Trophoblast cell (in vitro differentiated cells and primary cell): ENCODE results near the gene CST1. TPM values are rescaled to one million over a fixed set of nuclear protein-coding genes. Genes with fewer than 3 reads are reported as not detected.
"Not testable (repeated sequence)": the region's sequence is repeated elsewhere in the genome, so short reads cannot be mapped to it uniquely, and the experiment has no call there.

Experiments used
- DNase-seq, 2 donors: peaks; one replicate each; pipeline ENCODE4 v3.0.0-alpha.2; 2016
- H2AFZ ChIP-seq: 2 replicates; pipeline ENCODE4 v1.6.1; 2013; ENCODE audit warnings: low read length, moderate library complexity, mild to moderate bottlenecking; ENCODE audit not compliant: insufficient read depth, poor library complexity
- H2AK5ac ChIP-seq: 2 replicates; pipeline ENCODE4 v1.6.1; 2013; ENCODE audit warnings: mild to moderate bottlenecking, low read length
- H2BK120ac ChIP-seq: 2 replicates; pipeline ENCODE4 v1.6.1; 2013; ENCODE audit warnings: low read length, mild to moderate bottlenecking, moderate library complexity; ENCODE audit not compliant: insufficient read depth, poor library complexity
- H2BK12ac ChIP-seq: 2 replicates; pipeline ENCODE4 v1.6.1; 2013; ENCODE audit warnings: mild to moderate bottlenecking, low read length, moderate library complexity
- H2BK5ac ChIP-seq: 2 replicates; pipeline ENCODE4 v1.6.1; 2013; ENCODE audit warnings: low read length, low read depth, moderate library complexity, mild to moderate bottlenecking; ENCODE audit not compliant: poor library complexity
- H3K14ac ChIP-seq: 2 replicates; pipeline ENCODE4 v1.6.1; 2013; ENCODE audit warnings: mild to moderate bottlenecking, low read length
- H3K18ac ChIP-seq: 2 replicates; pipeline ENCODE4 v1.6.1; 2013; ENCODE audit warnings: mild to moderate bottlenecking, low read length
- H3K23ac ChIP-seq: 2 replicates; pipeline ENCODE4 v1.6.1; 2013; ENCODE audit warnings: low read length
- H3K27ac ChIP-seq: 2 replicates; pipeline ENCODE4 v1.5.1; 2013; ENCODE audit warnings: low read depth, mild to moderate bottlenecking, inconsistent platforms, low read length, moderate library complexity
- H3K27me3 ChIP-seq: 2 replicates; pipeline ENCODE4 v1.6.1; 2013; ENCODE audit warnings: inconsistent platforms, mild to moderate bottlenecking, low read length, moderate library complexity; ENCODE audit not compliant: insufficient read depth
- H3K36me3 ChIP-seq, 2 experiments: 1 replicate in 1 of 2; 2 replicates in 1 of 2; pipeline ENCODE4 v1.6.1; 2013; ENCODE audit warnings: low read length in 2 of 2, mild to moderate bottlenecking in 2 of 2, moderate library complexity in 1 of 2; ENCODE audit not compliant: insufficient read depth in 2 of 2, control insufficient read depth in 1 of 2
- H3K4ac ChIP-seq: 2 replicates; pipeline ENCODE4 v1.6.1; 2013; ENCODE audit warnings: low read depth, mild to moderate bottlenecking, low read length, moderate library complexity
- H3K4me1 ChIP-seq, 2 experiments: 1 replicate in 1 of 2; 2 replicates in 1 of 2; pipeline ENCODE4 v1.6.1; 2013; ENCODE audit warnings: low read length in 2 of 2, mild to moderate bottlenecking in 2 of 2, moderate library complexity in 1 of 2; ENCODE audit not compliant: insufficient read depth in 2 of 2, control insufficient read depth in 1 of 2
- H3K4me2 ChIP-seq: 2 replicates; pipeline ENCODE4 v1.6.1; 2013; ENCODE audit warnings: inconsistent platforms, mild to moderate bottlenecking, low read length, moderate library complexity
- H3K4me3 ChIP-seq: 2 replicates; pipeline ENCODE4 v1.5.1; 2013; ENCODE audit warnings: mild to moderate bottlenecking, low read depth, low read length, inconsistent platforms
- H3K79me1 ChIP-seq: one replicate; pipeline ENCODE4 v1.6.1; 2013; ENCODE audit warnings: low read length
- H3K79me2 ChIP-seq: 2 replicates; pipeline ENCODE4 v1.6.1; 2013; ENCODE audit warnings: low read length, mild to moderate bottlenecking; ENCODE audit not compliant: control insufficient read depth, insufficient read depth, poor library complexity
- H3K9ac ChIP-seq: 2 replicates; pipeline ENCODE4 v1.6.1; 2013; ENCODE audit warnings: mild to moderate bottlenecking, low read length
- H3K9me3 ChIP-seq: 2 replicates; pipeline ENCODE4 v1.6.1; 2013; ENCODE audit warnings: low read depth, mild to moderate bottlenecking, control low read depth, inconsistent platforms, low read length; ENCODE audit not compliant: insufficient read depth
- H4K12ac ChIP-seq: 2 replicates; pipeline ENCODE4 v1.6.1; 2013; ENCODE audit warnings: low read depth, mild to moderate bottlenecking, low read length, moderate library complexity
- H4K8ac ChIP-seq: 2 replicates; pipeline ENCODE4 v1.6.1; 2013; ENCODE audit warnings: low read depth, mild to moderate bottlenecking, low read length, moderate library complexity
- H4K91ac ChIP-seq: one replicate; pipeline ENCODE4 v1.6.1; 2013; ENCODE audit warnings: low read depth, mild to moderate bottlenecking, low read length, moderate library complexity
- WGBS: extraction: QIAGEN DNeasy Blood & Tissue Kit; methylation state at CpG from one replicate; pipeline ENCODE4 v1.1.7; 2013; ENCODE audit warnings: missing lambda C conversion rate; ENCODE audit not compliant: insufficient read length, insufficient coverage; ENCODE audit errors: extremely low coverage; 5-methylcytosine and 5-hydroxymethylcytosine counted together
- polyA plus RNA-seq: library from polyadenylated mRNA; stranded (reverse); fragments of 200-250 nt; gene quantifications from 2 replicates; pipeline ENCODE4 v1.2.3, GENCODE V29; 2013

The CST1 gene, protein sequence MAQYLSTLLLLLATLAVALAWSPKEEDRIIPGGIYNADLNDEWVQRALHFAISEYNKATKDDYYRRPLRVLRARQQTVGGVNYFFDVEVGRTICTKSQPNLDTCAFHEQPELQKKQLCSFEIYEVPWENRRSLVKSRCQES
- 62.2 and 66.3 TPM in 2 replicates for polyA plus RNA-seq

DNA sequence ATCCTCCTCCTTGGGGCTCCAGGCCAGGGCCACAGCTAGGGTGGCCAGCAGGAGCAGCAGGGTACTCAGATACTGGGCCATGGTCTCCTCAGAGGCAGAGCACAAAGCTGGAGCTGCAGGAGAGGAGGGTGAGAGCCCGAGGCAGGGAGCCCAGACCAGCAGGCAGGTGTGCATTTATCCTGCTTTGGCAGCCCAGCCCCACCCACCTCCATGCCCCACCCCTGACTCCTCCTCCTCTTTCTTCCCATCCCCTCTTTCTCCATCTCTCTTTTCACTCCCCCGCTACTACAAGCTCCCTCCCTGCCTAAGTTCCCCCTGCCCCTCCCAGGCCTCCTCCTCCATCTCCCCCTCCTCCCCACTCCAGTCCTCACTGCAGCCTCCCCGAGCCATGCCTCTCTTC is at the start of gene CST1:
CST1 (minus strand) TSS at position 150 of the 400 bp plus-strand sequence; CDS start at position 81, 69 bp downstream.
- not testable (repeated sequence) for H3K4ac ChIP-seq, H3K79me1 ChIP-seq, H3K27me3 ChIP-seq, H4K12ac ChIP-seq, H3K14ac ChIP-seq, H4K91ac ChIP-seq, H2BK12ac ChIP-seq, H3K23ac ChIP-seq, H3K18ac ChIP-seq, H2BK120ac ChIP-seq, H3K27ac ChIP-seq, H3K4me2 ChIP-seq, H4K8ac ChIP-seq, H3K79me2 ChIP-seq, H3K36me3 ChIP-seq, H2AK5ac ChIP-seq, DNase-seq, H2AFZ ChIP-seq, H3K9me3 ChIP-seq, H2BK5ac ChIP-seq, H3K4me1 ChIP-seq, H3K4me3 ChIP-seq
- H3K9ac ChIP-seq, result peak within 1 kb of the TSS; percentile 52
- WGBS, result 100% methylated on average over 1 of the region's 3 CpGs

GRCh38 chr20:23799216-23799847 is 48.6 kb upstream of the CST1 start:
- not testable (repeated sequence) for H4K91ac ChIP-seq, H2BK12ac ChIP-seq, H3K79me1 ChIP-seq, H3K4ac ChIP-seq, H3K23ac ChIP-seq, H3K36me3 ChIP-seq, H3K9me3 ChIP-seq, H3K18ac ChIP-seq, H2BK120ac ChIP-seq, H3K27me3 ChIP-seq, H3K4me3 ChIP-seq, H3K27ac ChIP-seq, H2AFZ ChIP-seq, H4K8ac ChIP-seq, H2BK5ac ChIP-seq, H3K4me1 ChIP-seq, H3K9ac ChIP-seq, H4K12ac ChIP-seq, H3K79me2 ChIP-seq, H2AK5ac ChIP-seq, H3K4me2 ChIP-seq, H3K14ac ChIP-seq
- WGBS, result no CpG with 5 or more reads among the region's 4 CpGs
- DNase-seq, result peak; percentile 11 to 35

- no peaks in the 10 kb centered on the region for H3K79me2 ChIP-seq
- no peak overlapping the region for H3K18ac ChIP-seq
- H4K12ac ChIP-seq, result no peak overlapping the region
- no peak overlapping the region for H3K9ac ChIP-seq
- no peak overlapping the region for H3K14ac ChIP-seq
- no peak overlapping the region for H2BK120ac ChIP-seq
- no peaks in the 10 kb centered on the region for H3K9me3 ChIP-seq
- no peak overlapping the region for H3K27ac ChIP-seq
- no peak overlapping the region for H3K4me3 ChIP-seq
- H2AFZ ChIP-seq, result no peak overlapping the region
- H2AK5ac ChIP-seq, result no peak overlapping the region
- WGBS, result no CpG with 5 or more reads among the region's 3 CpGs
- H3K23ac ChIP-seq, result no peak overlapping the region
- H3K36me3 ChIP-seq, result no peaks in the 10 kb centered on the region
- no peak overlapping the region for H2BK5ac ChIP-seq
- H4K91ac ChIP-seq, result no peak overlapping the region
- no peaks in the 10 kb centered on the region for H3K4me1 ChIP-seq
- DNase-seq, result peak; percentile 5 to 31
- H3K4ac ChIP-seq, result no peak overlapping the region
- H3K27me3 ChIP-seq, result no peaks in the 10 kb centered on the region
- H3K4me2 ChIP-seq, result no peak overlapping the region
- no peaks in the 10 kb centered on the region for H3K79me1 ChIP-seq
- no peak overlapping the region for H2BK12ac ChIP-seq
- no peak overlapping the region for H4K8ac ChIP-seq
Observed at GRCh38 chr20:23795526-23795925, 44.8 kb upstream of the CST1 start.

DNA sequence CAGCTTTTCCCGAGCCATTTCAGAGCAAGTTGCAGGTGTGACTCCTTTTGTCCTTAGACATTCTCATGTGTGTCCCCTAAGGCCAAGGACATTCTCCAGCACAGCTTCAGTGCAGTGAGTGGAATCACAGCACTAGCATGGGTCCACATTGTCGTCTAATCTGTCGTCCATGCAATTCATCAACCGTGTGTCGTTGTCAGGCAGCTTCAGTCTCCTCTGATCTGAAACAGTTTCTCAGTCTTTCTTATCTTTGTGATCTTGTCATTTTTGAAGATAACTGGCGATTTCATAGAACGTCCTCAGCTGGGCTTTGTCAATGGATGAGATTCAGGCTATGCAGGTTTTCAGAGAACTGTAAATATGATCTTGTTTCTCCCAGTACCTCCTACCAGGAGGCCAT is 44.1 kb upstream of the CST1 start:
- Histone ChIP-seq H3K9me3 (no peaks in the 10 kb centered on the region), H4K8ac (no peak overlapping the region), H3K14ac (no peak overlapping the region), H3K4ac (no peak overlapping the region), H3K79me1 (no peaks in the 10 kb centered on the region), H2AFZ (no peak overlapping the region), H3K9ac (no peak overlapping the region), H3K36me3 (no peaks in the 10 kb centered on the region), H3K79me2 (no peaks in the 10 kb centered on the region), H2BK5ac (no peak overlapping the region), H3K4me2 (no peak overlapping the region), H3K4me1 (no peaks in the 10 kb centered on the region), H4K91ac (no peak overlapping the region), H2BK120ac (no peak overlapping the region), H3K18ac (no peak overlapping the region), H3K27ac (no peak overlapping the region), H3K4me3 (no peak overlapping the region), H3K23ac (no peak overlapping the region), H2BK12ac (no peak overlapping the region), H2AK5ac (no peak overlapping the region), H3K27me3 (no peaks in the 10 kb centered on the region), H4K12ac (no peak overlapping the region)
- WGBS, result no CpG with 5 or more reads among the region's 7 CpGs
- DNase-seq, result peak in 1 of 2 donors; percentile 28
